Ovary (tissue), 9 donors: Measurements from ENCODE around the gene MMP7. TPM values are rescaled to one million over a fixed set of nuclear protein-coding genes. Genes with fewer than 3 reads are reported as not detected.

Experiments used
- DNase-seq, 5 donors: peaks; one replicate each; pipeline ENCODE4 v3.0.0-alpha.2; 2019 to 2020
- H3K27ac ChIP-seq, 2 donors: fragments of 200-600 bp; one replicate each; pipeline versions ENCODE4 v1.5.1 to v1.8.0; 2019 to 2022
- H3K27me3 ChIP-seq: fragments of 200-600 bp; one replicate; pipeline ENCODE4 v1.8.0; 2022
- H3K36me3 ChIP-seq: fragments of 200-600 bp; sonication (generic); one replicate; pipeline ENCODE4 v1.5.1; 2019
- H3K4me1 ChIP-seq: one replicate; pipeline ENCODE4 v1.8.1; 2013; ENCODE audit warnings: mild to moderate bottlenecking, moderate library complexity; ENCODE audit not compliant: insufficient read depth
- H3K4me3 ChIP-seq: fragments of 200-600 bp; sonication (generic); one replicate; pipeline ENCODE4 v1.5.1; 2017
- H3K9me3 ChIP-seq, 2 donors: fragments of 200-600 bp in 1 of 2; sonication (generic) in 1 of 2; one replicate each; pipeline versions ENCODE4 v1.5.1 to v1.8.1; 2013 to 2019; ENCODE audit warnings: mild to moderate bottlenecking in 1 of 2, moderate library complexity in 1 of 2
- CTCF ChIP-seq, 3 donors: fragments of 450-650 bp in 2 of 3; fragments of 200-600 bp in 1 of 3; IDR thresholded peaks; one replicate each; pipeline versions ENCODE4 v1.5.1 to v1.8.0; 2016 to 2022; ENCODE audit warnings: antibody characterized with exemption in 3 of 3, mild to moderate bottlenecking in 1 of 3
- EP300 ChIP-seq: sonication (generic); formaldehyde crosslinking; IDR thresholded peaks from one replicate; pipeline ENCODE4 v1.6.1; 2017; ENCODE audit warnings: antibody characterized with exemption
- POLR2A ChIP-seq: fragments of 450-650 bp; IDR thresholded peaks from one replicate; pipeline ENCODE4 v1.6.1; 2017; ENCODE audit warnings: antibody characterized with exemption, mild to moderate bottlenecking, moderate library complexity
- WGBS, 3 donors: extraction: QIAGEN DNeasy Blood & Tissue Kit in 1 of 3; methylation state at CpG; one replicate each; pipeline versions ENCODE4 v1.1.5 to v1.1.7; 2013 to 2017; 5-methylcytosine and 5-hydroxymethylcytosine counted together
- intact Hi-C, 4 donors: fragments of 100-400 bp; cut with DNase I; formaldehyde crosslinking; loops; one replicate each; pipeline versions ENCODE4 v1.11.0 to v1.15.1; 2022 to 2023
- polyA plus RNA-seq, 2 donors: library from polyadenylated mRNA; stranded (reverse); fragments of 200-250 nt in 1 of 2; fragments of 350-450 nt in 1 of 2; fragmentation: Illumina TruSeq in 1 of 2; extraction: RNeasy Lipid Tissue Mini Kit (QIAGEN cat#74804) in 1 of 2; gene quantifications; one replicate each; pipeline ENCODE4 v1.2.3, GENCODE V29; 2013 to 2014
- total RNA-seq, 7 donors: library from RNA; depleted of rRNA in 2 of 7; stranded (reverse); fragments of >200 nt in 2 of 7; fragmentation: NEBNext Ultra II Directional in 3 of 7; extraction: Animal tissue kit (Norgen Biotek cat#: 25700) in 3 of 7; gene quantifications; one replicate each; pipeline versions ENCODE4 v1.1.0 to v1.2.4, GENCODE V29; 2016 to 2023
- donor health status: DM: no; HTN: no; CAD: no; lungs with moderate emphysema.
- donor health status: DM: no; HTN: no; CAD: no.
- donor health status: Bipolar disorder and iron deficiency.
- donor health status: DM: yes; HTN: yes; CAD: no.
- donor health status: DM: no; HTN: no; CAD: no.
- donor health status: DM: yes; HTN: yes; CAD: no.

MMP7 gene
- total and polyA plus RNA-seq, 9 donors: 0.33 to 66.3 (median 3.8) TPM; not detected in 1

- intact Hi-C loops: loop anchor here in 3 of 4 donors (5.0 to 10.0 kb wide), 3 partner anchors 131 to 208 kb away; partner anchors contain the start of gene BIRC2 (in 2 of the 3)
- TF ChIP-seq CTCF (IDR thresholded peaks at IDR 0.05) (peak; percentile 50 to 76 (median 73)), POLR2A (no peak), EP300 (no peak)
- WGBS, 3 donors: 21 to 27% (median 22%) methylated on average over 12 of the region's 12 CpGs
- no peak overlapping the region for H3K4me3 ChIP-seq
- H3K36me3 ChIP-seq: no peaks in the 10 kb centered on the region
- peak in 2 of 5 donors; percentile 19 to 50 for DNase-seq
- H3K4me1 ChIP-seq: no peaks in the 10 kb centered on the region
- no peaks in the 10 kb centered on the region for H3K9me3 ChIP-seq
- no peak overlapping the region for H3K27ac ChIP-seq
- H3K27me3 ChIP-seq: no peaks in the 10 kb centered on the region
Observed at GRCh38 chr11:102495161-102496042, 35.1 kb downstream of the MMP7 start.

- Histone ChIP-seq H3K4me1 (no peaks in the 10 kb centered on the region), H3K27ac (no peak overlapping the region), H3K9me3 (no peaks in the 10 kb centered on the region), H3K36me3 (no peaks in the 10 kb centered on the region), H3K4me3 (no peak overlapping the region), H3K27me3 (no peaks in the 10 kb centered on the region)
- intact Hi-C loops: loop anchor here in 3 of 4 donors (10.0 kb wide), 2 partner anchors 129 to 149 kb away; partner anchors contain the start of gene BIRC2 (in 2 of the 3)
- no peak for TF ChIP-seq CTCF (IDR thresholded peaks at IDR 0.05)
- DNase-seq: no peak
- 62 to 70% (median 66%) methylated on average over 6 of the region's 6 CpGs for WGBS, 3 donors
Observed at GRCh38 chr11:102494216-102494615, 36.3 kb downstream of the MMP7 start.

GRCh38 chr11:102493524-102493923 is 37.0 kb downstream of the MMP7 start:
- intact Hi-C loops: loop anchor here in 3 of 4 donors (10.0 kb wide), 2 partner anchors 129 to 149 kb away; partner anchors contain the start of gene BIRC2 (in 2 of the 3)
- WGBS, 3 donors: 69 to 82% (median 74%) methylated on average over 5 of the region's 5 CpGs
- no peak overlapping the region for H3K27ac ChIP-seq

GRCh38 chr11:102491969-102492368 is 38.6 kb downstream of the MMP7 start:
- TF ChIP-seq CTCF (IDR thresholded peaks at IDR 0.05) (no peak), POLR2A (no peak), EP300 (no peak)
- Histone ChIP-seq H3K9me3 (no peaks in the 10 kb centered on the region), H3K4me1 (no peaks in the 10 kb centered on the region), H3K27ac (no peak overlapping the region), H3K27me3 (no peaks in the 10 kb centered on the region), H3K36me3 (no peaks in the 10 kb centered on the region), H3K4me3 (no peak overlapping the region)
- 90 to 97% (median 94%) methylated on average over 2 of the region's 2 CpGs for WGBS, 3 donors
- DNase-seq: no peak
- intact Hi-C loops: loop anchor here in 3 of 4 donors (10.0 kb wide), 2 partner anchors 127 to 147 kb away; partner anchors contain the start of gene BIRC2 (in 2 of the 3)

More at GRCh38 chr11:102493524-102493923, 37.0 kb downstream of the MMP7 start:
- no peak for DNase-seq
- Histone ChIP-seq H3K36me3 (no peaks in the 10 kb centered on the region), H3K9me3 (no peaks in the 10 kb centered on the region), H3K27me3 (no peaks in the 10 kb centered on the region), H3K4me1 (no peaks in the 10 kb centered on the region), H3K4me3 (no peak overlapping the region)
- TF ChIP-seq CTCF (IDR thresholded peaks at IDR 0.05) (no peak), EP300 (no peak), POLR2A (no peak)
